22Rv1 (cell line): ENCODE results near the gene ZNF622.
"Not testable (repeated sequence)": the region's sequence is repeated elsewhere in the genome, so short reads cannot be mapped to it uniquely, and the experiment has no call there.

Experiments
- H3K27ac ChIP-seq: fragments of 450-650 bp; 2 replicates; pipeline ENCODE4 v1.5.1; 2017
- ZFX ChIP-seq: fragments of 450-650 bp; IDR thresholded peaks from 2 replicates; pipeline ENCODE4 v1.6.1; 2017; ENCODE audit warnings: antibody characterized with exemption, borderline replicate concordance
- TF ChIP-seq, protein P1 (sequence below): fragments of 450-650 bp; IDR thresholded peaks from 2 replicates; pipeline ENCODE4 v1.5.1; 2017; ENCODE audit warnings: mild to moderate bottlenecking

Gene ZNF622

DNA sequence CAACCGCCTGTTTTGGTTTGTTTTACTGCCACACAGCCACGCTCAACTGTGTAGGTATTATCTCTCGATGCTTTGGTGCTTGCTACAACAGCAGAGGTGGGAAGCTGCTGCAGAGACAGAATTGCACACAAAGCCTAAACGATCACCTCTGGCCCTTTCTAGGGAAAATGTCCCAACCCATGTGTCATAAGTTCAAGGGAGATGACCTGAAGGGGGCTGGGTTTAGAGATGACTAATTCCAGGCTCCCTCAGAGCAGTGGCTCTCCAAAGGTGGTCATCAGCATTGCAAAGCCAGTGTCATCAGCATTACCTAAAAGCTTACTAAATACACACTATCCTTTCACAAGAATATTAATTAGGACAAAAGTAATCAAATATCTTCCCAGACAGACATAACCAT lies 10.9 kb downstream of the ZNF622 start:
- H3K27ac ChIP-seq: no peak overlapping the region
- TF ChIP-seq ZFX: no peak
- TF ChIP-seq, protein P1, sequence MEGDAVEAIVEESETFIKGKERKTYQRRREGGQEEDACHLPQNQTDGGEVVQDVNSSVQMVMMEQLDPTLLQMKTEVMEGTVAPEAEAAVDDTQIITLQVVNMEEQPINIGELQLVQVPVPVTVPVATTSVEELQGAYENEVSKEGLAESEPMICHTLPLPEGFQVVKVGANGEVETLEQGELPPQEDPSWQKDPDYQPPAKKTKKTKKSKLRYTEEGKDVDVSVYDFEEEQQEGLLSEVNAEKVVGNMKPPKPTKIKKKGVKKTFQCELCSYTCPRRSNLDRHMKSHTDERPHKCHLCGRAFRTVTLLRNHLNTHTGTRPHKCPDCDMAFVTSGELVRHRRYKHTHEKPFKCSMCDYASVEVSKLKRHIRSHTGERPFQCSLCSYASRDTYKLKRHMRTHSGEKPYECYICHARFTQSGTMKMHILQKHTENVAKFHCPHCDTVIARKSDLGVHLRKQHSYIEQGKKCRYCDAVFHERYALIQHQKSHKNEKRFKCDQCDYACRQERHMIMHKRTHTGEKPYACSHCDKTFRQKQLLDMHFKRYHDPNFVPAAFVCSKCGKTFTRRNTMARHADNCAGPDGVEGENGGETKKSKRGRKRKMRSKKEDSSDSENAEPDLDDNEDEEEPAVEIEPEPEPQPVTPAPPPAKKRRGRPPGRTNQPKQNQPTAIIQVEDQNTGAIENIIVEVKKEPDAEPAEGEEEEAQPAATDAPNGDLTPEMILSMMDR: no peak

GRCh38 chr5:16453609-16454008 lies 12.0 kb downstream of the ZNF622 start:
- TF ChIP-seq, protein P1: no peak
- TF ChIP-seq ZFX: no peak

GRCh38 chr5:16450163-16450562 lies 15.4 kb downstream of the ZNF622 start:
- no peak for TF ChIP-seq ZFX
- TF ChIP-seq, protein P1: no peak
- H3K27ac ChIP-seq: no peak overlapping the region

More at GRCh38 chr5:16453609-16454008, 12.0 kb downstream of the ZNF622 start:
- no peak overlapping the region for H3K27ac ChIP-seq

DNA sequence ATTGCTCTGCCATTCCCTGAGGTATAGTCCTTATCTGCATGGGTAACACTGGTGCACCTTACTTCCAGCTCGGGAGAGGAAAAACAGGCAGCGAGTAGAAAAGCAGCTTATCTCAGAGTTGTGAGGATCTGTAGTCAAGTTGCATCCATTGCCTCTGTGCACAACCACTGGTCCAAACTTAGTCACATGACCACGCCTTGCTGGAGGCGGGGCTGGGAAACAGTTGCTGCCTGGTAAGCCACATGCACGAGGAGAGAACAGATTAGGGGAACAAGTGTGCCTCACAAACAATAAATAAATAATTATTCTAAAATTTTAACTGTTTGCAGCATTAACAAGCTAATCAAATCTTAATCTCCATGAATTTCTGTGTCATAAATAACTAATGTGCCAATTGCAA lies 18.6 kb downstream of the ZNF622 start:
- H3K27ac ChIP-seq: no peak overlapping the region

GRCh38 chr5:16437977-16438376 lies 27.6 kb downstream of the ZNF622 start:
- TF ChIP-seq ZFX: no peak
- TF ChIP-seq, protein P1: 0 out of 2 replicates have a peak, but pooled peaks have one; percentile 15
- no peak overlapping the region for H3K27ac ChIP-seq

More for the DNA sequence above, 18.6 kb downstream of the ZNF622 start:
- TF ChIP-seq, protein P1: no peak
- TF ChIP-seq ZFX: no peak

DNA sequence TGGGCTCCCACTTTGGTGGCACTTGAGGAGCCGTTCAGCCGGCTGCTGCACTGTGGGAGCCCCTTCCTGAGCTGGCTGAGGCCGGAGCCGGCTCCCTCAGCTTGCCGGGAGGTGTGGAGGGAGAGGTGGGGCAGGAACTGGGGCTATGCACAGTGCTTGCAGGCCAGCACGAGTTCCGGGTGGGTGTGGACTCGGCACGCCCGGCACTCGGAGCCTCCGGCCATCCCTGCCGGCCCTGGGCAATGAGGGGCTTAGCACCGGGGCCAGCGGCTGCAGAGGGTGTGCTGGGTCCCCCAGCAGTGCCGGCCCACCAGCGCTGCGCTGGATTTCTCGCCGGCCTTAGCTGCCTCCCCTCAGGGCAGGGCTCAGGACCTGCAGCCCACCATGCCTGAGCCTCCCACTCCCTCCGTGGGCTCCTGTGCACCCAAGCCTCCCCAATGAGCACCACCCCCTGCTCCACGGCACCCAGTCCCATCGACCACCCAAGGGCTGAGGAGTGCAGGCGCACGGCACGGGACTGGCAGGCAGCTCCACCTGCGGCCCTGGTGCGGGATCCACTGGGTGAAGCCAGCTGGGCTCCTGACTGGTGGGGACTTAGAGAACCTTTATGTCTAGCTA lies 29.4 kb downstream of the ZNF622 start:
- not testable (repeated sequence) for H3K27ac ChIP-seq

DNA sequence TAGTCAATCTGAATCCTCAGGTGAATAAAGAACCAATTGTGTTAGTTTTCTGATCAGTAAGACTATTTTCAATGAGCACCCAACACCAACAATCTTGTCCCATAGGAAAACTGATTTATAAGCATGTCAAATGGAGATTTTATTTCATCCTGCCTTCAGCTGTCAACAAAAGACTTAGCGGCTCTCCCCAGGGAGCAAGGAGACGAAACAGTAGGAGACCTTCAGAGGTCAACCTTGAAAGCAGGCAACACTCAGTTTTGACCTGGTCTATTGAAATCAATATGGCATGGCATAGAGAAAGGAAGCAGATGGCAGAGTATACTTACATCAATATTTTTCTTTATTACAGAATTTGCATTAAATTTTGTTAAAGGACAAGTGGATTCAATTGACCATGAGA lies 34.1 kb downstream of the ZNF622 start:
- TF ChIP-seq, protein P1: no peak
- TF ChIP-seq ZFX: no peak
- H3K27ac ChIP-seq: no peak overlapping the region
